Astrocyte of the cerebellum (primary cell): ENCODE results near the gene ANXA6.

Source experiments
- DNase-seq: peaks from one replicate; pipeline ENCODE4 v3.0.0-alpha.2; 2011; ENCODE audit warnings: low read depth
- H3K4me3 ChIP-seq: 2 replicates; pipeline ENCODE4 v1.5.1; 2011; ENCODE audit warnings: mild to moderate bottlenecking, low read depth, low read length, moderate library complexity
- CTCF ChIP-seq: IDR thresholded peaks from 2 replicates; pipeline ENCODE4 v1.5.1; 2012; ENCODE audit warnings: low read length, low read depth, moderate library complexity, mild to moderate bottlenecking; ENCODE audit errors: missing control alignments
- in situ Hi-C: cut with HindIII; loops from 2 replicates; pipeline ENCODE4 v1.10.0; 2017; ENCODE audit warnings: low sequenced_read_pairs

Gene ANXA6

DNA sequence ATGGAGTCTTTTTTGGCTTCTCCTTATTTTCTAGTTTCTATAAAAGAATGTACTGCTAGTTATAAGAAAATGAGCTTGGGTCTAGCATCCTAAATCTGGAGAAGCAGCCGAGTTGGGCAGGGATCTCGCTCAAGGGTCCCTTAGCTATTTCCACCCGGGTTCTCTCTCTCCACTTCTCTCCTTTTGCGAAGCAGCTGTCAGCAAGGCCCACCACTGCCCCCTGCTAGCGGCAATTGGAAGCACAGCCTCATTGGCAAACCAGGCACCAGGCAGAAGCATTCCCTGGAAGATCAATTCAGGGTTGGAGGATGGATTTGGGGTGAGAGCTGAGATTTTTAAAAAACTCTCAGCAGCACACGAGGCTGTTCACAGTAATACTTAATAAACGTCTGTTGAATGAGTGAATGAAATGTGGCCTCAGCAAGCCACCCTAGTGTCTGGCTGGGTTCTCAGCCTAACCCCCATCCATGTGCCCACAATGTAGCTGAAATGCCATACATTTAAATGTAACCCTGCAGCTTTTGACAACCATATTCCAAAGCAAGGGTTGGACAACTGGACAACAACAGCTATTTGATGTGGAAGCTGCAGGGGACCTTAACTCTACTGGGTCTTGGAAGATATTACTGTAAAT is 42.2 kb downstream of the ANXA6 start:
- H3K4me3 ChIP-seq, result no peak overlapping the region
- peak; percentile 22 for DNase-seq
- peak; percentile 98 for TF ChIP-seq CTCF
- in situ Hi-C loops, result no loop called here

DNA sequence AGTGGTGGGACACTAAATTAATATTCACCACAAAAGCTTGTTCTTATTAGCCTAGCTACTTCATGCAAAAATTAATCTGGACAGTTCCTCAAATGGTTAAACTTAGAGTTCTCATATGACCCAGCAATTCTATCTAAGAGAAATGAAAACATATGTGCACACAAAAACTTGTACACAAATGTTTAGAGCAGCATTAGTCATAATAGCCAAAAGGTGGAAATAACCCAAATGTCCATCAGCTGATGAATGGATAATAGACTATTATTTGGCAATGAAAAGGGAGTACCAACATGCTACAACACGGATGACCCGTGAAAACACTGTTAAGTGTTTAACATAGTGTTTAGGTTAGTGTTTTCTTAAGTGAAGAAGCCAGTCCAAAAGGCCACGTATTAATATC is 43.9 kb downstream of the ANXA6 start:
- no peak for TF ChIP-seq CTCF
- H3K4me3 ChIP-seq, result no peak overlapping the region
- in situ Hi-C loops, result no loop called here
- no peak for DNase-seq

DNA sequence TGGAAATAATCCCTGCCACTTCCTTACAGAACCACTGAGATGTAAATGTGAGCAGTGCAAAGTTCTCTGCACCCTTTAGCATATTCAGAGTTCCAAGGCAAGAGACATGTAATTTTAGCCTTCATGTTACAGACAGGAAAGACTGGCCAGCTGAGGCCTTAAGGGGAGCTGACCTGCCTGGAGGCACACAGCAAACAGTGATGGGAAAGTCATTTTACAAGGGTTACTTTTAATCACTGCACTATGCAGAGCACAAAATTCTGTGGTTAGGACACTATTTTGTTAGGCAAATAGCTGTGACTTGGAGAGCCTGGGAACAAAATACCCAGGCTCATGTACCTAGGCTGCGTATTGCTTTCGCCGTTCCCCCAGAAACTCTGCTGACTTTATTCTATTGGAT is 46.6 kb downstream of the ANXA6 start:
- in situ Hi-C loops, result no loop called here
- no peak for DNase-seq
- no peak for TF ChIP-seq CTCF
- H3K4me3 ChIP-seq, result no peak overlapping the region

GRCh38 chr5:151110122-151110681 is 47.4 kb downstream of the ANXA6 start:
- no peak for TF ChIP-seq CTCF
- H3K4me3 ChIP-seq, result no peak overlapping the region
- in situ Hi-C loops, result no loop called here
- no peak for DNase-seq

GRCh38 chr5:151108566-151108965 is 49.0 kb downstream of the ANXA6 start:
- TF ChIP-seq CTCF, result no peak
- no peak for DNase-seq
- no peak overlapping the region for H3K4me3 ChIP-seq
- in situ Hi-C loops, result no loop called here

GRCh38 chr5:151107738-151108520 is 49.6 kb downstream of the ANXA6 start:
- DNase-seq, result peak; percentile 44
- no peak for TF ChIP-seq CTCF
- in situ Hi-C loops, result no loop called here
- H3K4me3 ChIP-seq, result no peak overlapping the region
